Thyroid gland (tissue), 4 donors: Measurements from ENCODE around the gene TICRR.

Experiments
- POLR2A ChIP-seq, 2 donors: fragments of 450-650 bp; IDR thresholded peaks; one replicate each; pipeline ENCODE4 v1.6.1; 2017; ENCODE audit warnings: antibody characterized with exemption in 2 of 2, mild to moderate bottlenecking in 2 of 2, moderate library complexity in 1 of 2
- TF ChIP-seq, protein P1 (sequence below), 6 experiments: fragments of 200-600 bp in 3 of 6; fragments of 450-650 bp in 3 of 6; sonication (generic) in 3 of 6; IDR thresholded peaks; one replicate each; pipeline ENCODE4 v1.5.1; 2016 to 2019; ENCODE audit warnings: antibody characterized with exemption in 6 of 6, mild to moderate bottlenecking in 2 of 6, inconsistent platforms in 1 of 6, moderate library complexity in 1 of 6

- TF ChIP-seq, protein P1, sequence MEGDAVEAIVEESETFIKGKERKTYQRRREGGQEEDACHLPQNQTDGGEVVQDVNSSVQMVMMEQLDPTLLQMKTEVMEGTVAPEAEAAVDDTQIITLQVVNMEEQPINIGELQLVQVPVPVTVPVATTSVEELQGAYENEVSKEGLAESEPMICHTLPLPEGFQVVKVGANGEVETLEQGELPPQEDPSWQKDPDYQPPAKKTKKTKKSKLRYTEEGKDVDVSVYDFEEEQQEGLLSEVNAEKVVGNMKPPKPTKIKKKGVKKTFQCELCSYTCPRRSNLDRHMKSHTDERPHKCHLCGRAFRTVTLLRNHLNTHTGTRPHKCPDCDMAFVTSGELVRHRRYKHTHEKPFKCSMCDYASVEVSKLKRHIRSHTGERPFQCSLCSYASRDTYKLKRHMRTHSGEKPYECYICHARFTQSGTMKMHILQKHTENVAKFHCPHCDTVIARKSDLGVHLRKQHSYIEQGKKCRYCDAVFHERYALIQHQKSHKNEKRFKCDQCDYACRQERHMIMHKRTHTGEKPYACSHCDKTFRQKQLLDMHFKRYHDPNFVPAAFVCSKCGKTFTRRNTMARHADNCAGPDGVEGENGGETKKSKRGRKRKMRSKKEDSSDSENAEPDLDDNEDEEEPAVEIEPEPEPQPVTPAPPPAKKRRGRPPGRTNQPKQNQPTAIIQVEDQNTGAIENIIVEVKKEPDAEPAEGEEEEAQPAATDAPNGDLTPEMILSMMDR (IDR thresholded peaks at IDR 0.05), result no peak
- no peak for TF ChIP-seq POLR2A (IDR thresholded peaks at IDR 0.05)
Observed at GRCh38 chr15:89660556-89660955, 85.3 kb downstream of the TICRR start.
